Measurements from ENCODE around the gene ATG10.

ATG10 gene

DNA sequence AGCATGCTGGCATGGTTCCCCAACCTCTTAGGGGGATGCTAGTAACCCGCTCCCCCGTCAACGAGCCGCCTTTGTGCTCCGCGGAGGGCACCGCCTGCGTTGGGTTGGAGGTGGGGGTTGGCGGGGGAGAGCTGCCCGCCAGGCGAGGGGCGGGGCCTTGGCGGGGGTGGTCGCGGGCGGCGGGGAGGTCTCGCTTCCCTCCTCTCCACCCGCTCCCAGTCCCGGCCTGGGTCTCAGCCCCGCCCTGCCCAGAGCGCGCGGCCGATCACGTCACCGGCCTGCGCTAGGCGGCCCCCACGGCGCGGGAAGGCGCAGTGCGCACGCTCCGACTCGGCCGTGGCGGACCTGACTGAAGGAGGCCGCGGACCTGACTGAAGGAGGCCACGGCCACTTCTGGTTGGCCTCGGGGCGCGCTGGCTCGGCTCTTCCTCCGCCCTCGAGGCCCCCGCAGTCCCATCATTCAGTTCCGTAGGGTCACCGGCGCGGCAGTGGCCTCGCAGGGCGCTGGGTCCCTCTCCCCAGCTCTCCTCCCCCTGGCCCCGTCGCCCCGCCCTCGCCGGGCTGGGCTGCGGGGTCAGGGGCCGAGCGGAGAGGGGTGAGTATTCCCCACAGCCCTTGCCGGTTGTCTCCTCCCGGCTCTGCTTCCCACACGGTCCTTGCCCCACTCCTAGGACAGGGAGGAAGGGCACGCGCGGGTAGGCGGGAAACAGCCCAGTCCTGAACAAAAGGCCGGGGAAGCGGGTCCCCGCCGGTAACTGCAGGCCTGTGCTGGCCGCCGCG is at the start of gene ATG10:
TSS of gene ATG10 (plus strand) at position 312 of the 780 bp plus-strand sequence. CDS start 15,548 bp downstream, outside the sequence.
- H3F3A ChIP-seq (ENCODE audit: insufficient read depth, low read length), result no peaks in the 10 kb centered on the region
- peak within 1 kb of the TSS; percentile 64 for H3K27ac ChIP-seq (ENCODE audit: low read depth, low read length, poor library complexity, severe bottlenecking)
- H3K4me3 ChIP-seq (ENCODE audit: low read depth, low read length, poor library complexity, severe bottlenecking), result peak within 1 kb of the TSS; percentile 83
- no peaks in the 10 kb centered on the region for H3K9me3 ChIP-seq (ENCODE audit: low read length)
- H3K4me1 ChIP-seq (ENCODE audit: insufficient read depth, low read length, severe bottlenecking), result peaks cover 24% of the 10 kb centered on the region
- H3K4me2 ChIP-seq (ENCODE audit: low read length), result peak within 1 kb of the TSS; percentile 94
- H3K36me3 ChIP-seq (ENCODE audit: insufficient read depth, low read length), result no peaks in the 10 kb centered on the region
- H3K79me2 ChIP-seq (ENCODE audit: insufficient read depth, low read length), result no peaks in the 10 kb centered on the region
- peak within 1 kb of the TSS; percentile 89 for H3K9ac ChIP-seq (ENCODE audit: low read length)
- TF ChIP-seq, protein P1, sequence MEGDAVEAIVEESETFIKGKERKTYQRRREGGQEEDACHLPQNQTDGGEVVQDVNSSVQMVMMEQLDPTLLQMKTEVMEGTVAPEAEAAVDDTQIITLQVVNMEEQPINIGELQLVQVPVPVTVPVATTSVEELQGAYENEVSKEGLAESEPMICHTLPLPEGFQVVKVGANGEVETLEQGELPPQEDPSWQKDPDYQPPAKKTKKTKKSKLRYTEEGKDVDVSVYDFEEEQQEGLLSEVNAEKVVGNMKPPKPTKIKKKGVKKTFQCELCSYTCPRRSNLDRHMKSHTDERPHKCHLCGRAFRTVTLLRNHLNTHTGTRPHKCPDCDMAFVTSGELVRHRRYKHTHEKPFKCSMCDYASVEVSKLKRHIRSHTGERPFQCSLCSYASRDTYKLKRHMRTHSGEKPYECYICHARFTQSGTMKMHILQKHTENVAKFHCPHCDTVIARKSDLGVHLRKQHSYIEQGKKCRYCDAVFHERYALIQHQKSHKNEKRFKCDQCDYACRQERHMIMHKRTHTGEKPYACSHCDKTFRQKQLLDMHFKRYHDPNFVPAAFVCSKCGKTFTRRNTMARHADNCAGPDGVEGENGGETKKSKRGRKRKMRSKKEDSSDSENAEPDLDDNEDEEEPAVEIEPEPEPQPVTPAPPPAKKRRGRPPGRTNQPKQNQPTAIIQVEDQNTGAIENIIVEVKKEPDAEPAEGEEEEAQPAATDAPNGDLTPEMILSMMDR (IDR thresholded peaks at IDR 0.05; ENCODE audit: low read length), result no peak
- no peak for TF ChIP-seq EZH2 (IDR thresholded peaks at IDR 0.05; ENCODE audit: borderline replicate concordance, low read length)
- H3K9me2 ChIP-seq (ENCODE audit: low read depth, low read length), result no peaks in the 10 kb centered on the region
- peak within 1 kb of the TSS; percentile 91 for H2AFZ ChIP-seq (ENCODE audit: low read length)
- no peaks in the 10 kb centered on the region for H4K20me1 ChIP-seq (ENCODE audit: insufficient read depth, low read length)
- H3K27me3 ChIP-seq (ENCODE audit: insufficient read depth, low read length), result no peaks in the 10 kb centered on the region

DNA sequence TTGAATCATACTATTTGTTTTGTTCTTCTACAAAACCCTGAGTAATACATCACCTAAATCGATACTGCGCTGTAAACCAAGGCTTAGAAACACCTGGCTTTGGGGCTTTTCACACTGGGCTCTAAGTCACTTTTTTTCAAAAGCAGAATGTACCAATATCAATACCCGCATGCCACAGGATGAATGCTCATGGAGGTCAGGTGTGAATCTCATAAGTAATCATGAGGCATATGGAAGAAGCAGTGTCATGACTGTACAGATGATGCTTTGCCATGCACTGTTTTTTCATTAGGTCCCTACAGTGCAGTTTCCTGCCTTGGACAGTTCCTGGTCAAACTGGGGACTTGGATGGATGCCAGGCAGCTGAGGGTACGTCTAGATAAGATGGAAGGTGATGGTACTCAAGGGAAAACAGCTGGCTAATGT is 49.0 kb upstream of the ATG10 start:
- Histone ChIP-seq H3K27ac (ENCODE audit: low read depth, low read length, poor library complexity, severe bottlenecking) (no peak overlapping the region), H3K9me3 (ENCODE audit: low read length) (no peaks in the 10 kb centered on the region), H3K9ac (ENCODE audit: low read length) (no peak overlapping the region), H3K36me3 (ENCODE audit: insufficient read depth, low read length) (no peaks in the 10 kb centered on the region), H3K9me2 (ENCODE audit: low read depth, low read length) (no peaks in the 10 kb centered on the region), H3K4me3 (ENCODE audit: low read depth, low read length, poor library complexity, severe bottlenecking) (no peak overlapping the region), H3K4me1 (ENCODE audit: insufficient read depth, low read length, severe bottlenecking) (no peaks in the 10 kb centered on the region), H3F3A (ENCODE audit: insufficient read depth, low read length) (no peaks in the 10 kb centered on the region), H4K20me1 (ENCODE audit: insufficient read depth, low read length) (no peaks in the 10 kb centered on the region), H3K27me3 (ENCODE audit: insufficient read depth, low read length) (no peaks in the 10 kb centered on the region), H3K79me2 (ENCODE audit: insufficient read depth, low read length) (no peaks in the 10 kb centered on the region), H3K4me2 (ENCODE audit: low read length) (no peak overlapping the region), H2AFZ (ENCODE audit: low read length) (no peak overlapping the region)
- TF ChIP-seq EZH2 (IDR thresholded peaks at IDR 0.05; ENCODE audit: borderline replicate concordance, low read length), result no peak
- TF ChIP-seq, protein P1 (IDR thresholded peaks at IDR 0.05; ENCODE audit: low read length), result no peak

DNA sequence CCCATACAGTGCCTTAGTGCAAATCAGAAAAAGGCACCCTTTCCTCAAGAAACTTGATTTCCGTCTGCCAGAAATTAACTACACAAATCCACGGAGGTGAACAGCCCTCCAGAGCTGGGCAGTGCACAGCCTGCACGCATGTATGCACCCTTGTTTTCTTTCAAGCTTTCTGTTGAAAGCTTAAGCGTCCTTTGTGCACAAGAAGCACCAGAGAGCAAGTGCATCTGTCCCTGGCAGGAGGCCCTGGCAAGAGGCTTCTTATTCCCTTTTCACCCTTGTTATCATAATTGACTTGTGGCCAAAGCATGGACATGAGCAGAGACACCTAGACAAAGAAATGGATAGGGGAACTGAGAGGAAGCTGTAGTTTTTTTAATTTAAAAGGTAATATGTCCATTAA is 47.4 kb upstream of the ATG10 start:
- Histone ChIP-seq H3K9me2 (ENCODE audit: low read depth, low read length) (no peaks in the 10 kb centered on the region), H3K9ac (ENCODE audit: low read length) (no peak overlapping the region), H3K4me3 (ENCODE audit: low read depth, low read length, poor library complexity, severe bottlenecking) (no peak overlapping the region), H3K27ac (ENCODE audit: low read depth, low read length, poor library complexity, severe bottlenecking) (no peak overlapping the region), H3F3A (ENCODE audit: insufficient read depth, low read length) (no peaks in the 10 kb centered on the region), H3K4me1 (ENCODE audit: insufficient read depth, low read length, severe bottlenecking) (no peaks in the 10 kb centered on the region), H2AFZ (ENCODE audit: low read length) (no peak overlapping the region), H3K79me2 (ENCODE audit: insufficient read depth, low read length) (no peaks in the 10 kb centered on the region), H3K27me3 (ENCODE audit: insufficient read depth, low read length) (no peaks in the 10 kb centered on the region), H3K4me2 (ENCODE audit: low read length) (no peak overlapping the region), H3K36me3 (ENCODE audit: insufficient read depth, low read length) (no peaks in the 10 kb centered on the region), H3K9me3 (ENCODE audit: low read length) (no peaks in the 10 kb centered on the region), H4K20me1 (ENCODE audit: insufficient read depth, low read length) (no peaks in the 10 kb centered on the region)
- no peak for TF ChIP-seq EZH2 (IDR thresholded peaks at IDR 0.05; ENCODE audit: borderline replicate concordance, low read length)
- TF ChIP-seq, protein P1 (IDR thresholded peaks at IDR 0.05; ENCODE audit: low read length), result no peak

Measured in OCI-LY1 (cell line).